Measurements from ENCODE around the gene TMEM244.
"Not testable (repeated sequence)": the region's sequence is repeated elsewhere in the genome, so short reads cannot be mapped to it uniquely, and the experiment has no call there.

The TMEM244 gene

GRCh38 chr6:129802920-129803319, 58.2 kb downstream of the TMEM244 start:
- not testable (repeated sequence) for DNase-seq

DNA sequence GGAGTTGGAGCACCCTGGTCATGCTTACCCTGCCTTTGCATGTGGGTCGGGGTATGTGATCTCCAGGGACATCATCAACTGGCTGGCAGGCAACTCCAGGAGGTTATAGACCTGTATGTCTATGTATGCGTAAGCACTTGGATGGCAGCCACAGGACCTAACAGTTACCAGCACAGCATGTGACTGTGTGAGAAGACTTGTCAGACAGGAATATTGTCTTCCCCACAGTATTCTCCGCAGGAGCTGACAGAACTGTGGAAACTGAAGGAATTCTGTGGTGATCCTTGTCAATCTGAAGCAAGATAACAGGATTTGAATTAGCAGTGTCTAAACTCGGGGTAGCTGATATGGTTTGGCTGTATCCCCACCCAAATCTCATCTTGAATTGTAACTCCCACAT, 59.2 kb downstream of the TMEM244 start:
- no peak for DNase-seq

DNA sequence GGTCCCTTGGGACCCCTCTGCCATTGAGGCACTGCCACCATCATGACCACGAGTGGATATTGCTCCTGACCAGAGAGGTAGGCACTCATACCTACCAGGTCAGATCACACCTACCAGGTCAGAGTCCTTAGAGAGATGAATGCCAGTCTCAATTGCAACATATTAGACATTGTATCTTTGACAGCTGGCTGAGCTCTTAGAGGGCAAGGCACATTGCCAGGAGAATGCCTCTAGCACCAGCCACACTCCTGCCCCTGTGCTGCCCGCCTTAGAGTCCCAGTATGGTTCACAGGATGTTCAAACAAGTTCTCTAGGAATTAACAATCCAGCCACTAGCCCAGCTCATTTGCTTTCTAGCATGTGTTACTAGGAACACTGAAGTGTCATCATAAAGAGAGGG, 65.9 kb downstream of the TMEM244 start:
- DNase-seq: no peak

- no peak for DNase-seq
These were observed 67.7 kb downstream of the TMEM244 start for GRCh38 chr6:129793447-129793846.

DNA sequence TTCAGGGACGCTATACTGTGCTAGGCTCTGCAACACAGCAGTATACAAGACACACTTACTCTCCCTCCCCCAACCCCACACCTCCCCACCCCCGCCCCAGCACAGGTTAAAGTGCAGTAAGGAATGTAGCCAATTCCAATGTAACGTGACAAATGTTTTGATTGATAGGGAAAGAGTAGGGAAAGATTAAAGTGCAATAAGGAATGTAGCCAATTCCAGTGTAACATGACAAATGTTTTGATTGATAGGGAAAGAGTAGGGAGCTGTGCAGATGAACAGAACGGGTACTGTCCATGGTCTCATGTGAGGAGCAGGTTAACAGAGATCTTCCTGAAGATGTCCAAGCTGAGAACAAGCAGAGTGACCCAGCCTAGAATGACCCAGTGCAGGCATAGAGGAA, 69.1 kb downstream of the TMEM244 start:
- no peak for DNase-seq

DNA sequence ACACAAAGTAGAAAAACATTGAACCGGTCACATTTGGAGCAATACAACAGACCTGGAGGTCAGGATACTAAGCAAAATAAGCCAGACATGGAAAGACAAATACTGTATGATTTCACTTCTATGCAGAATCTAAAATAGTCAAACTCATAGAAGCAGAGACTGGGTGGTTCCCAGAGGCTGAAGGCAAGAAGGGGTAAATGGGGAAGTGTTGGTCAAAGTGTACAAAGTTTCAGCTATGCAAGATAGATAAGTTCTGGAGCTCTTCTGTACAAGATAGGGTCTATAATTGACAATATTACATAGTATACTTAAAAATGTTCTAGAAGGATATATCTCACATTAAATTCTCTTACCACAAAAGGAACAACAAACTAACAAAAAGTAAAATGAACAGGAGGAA, 70.3 kb downstream of the TMEM244 start:
- DNase-seq: no peak

DNA sequence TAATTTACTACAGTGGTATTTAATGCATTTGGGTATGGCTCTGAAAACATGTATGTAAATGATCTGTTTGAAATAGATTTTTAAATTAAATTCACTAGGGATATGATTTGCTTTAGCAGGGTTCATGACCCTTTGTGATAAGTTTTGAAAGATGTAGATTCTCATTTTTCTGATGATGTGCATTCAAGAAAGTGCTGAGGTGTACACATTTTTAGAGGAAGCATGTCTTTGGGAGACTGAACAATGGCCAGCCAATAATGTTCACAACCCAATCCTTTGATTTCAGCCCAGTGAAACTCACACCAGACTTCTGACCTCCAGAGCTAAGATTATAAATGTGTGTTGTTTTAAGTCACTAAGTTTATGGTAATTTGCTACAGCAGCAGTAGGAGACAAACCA, 71.1 kb downstream of the TMEM244 start:
- DNase-seq: no peak

DNA sequence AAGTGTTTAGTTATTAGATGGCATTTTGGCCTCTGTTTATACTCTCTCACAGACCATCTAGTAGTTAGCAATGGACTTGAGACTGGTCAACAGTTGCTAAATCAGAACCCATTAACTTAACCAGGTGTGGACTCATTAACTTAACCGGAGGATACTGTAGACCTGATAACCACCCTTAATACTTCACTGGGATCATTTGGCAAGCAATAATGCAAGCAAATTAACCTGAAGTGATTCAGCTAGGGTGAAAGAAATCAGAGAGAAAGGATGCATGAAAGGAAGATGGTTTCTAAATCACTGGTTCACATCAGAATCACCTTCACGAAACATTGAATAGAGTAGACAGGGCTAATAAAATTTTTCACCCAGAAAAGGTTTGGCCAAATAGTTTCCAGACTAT, 73.3 kb downstream of the TMEM244 start:
- DNase-seq: no peak

GRCh38 chr6:129786548-129786947, 74.6 kb downstream of the TMEM244 start:
- DNase-seq: no peak

DNA sequence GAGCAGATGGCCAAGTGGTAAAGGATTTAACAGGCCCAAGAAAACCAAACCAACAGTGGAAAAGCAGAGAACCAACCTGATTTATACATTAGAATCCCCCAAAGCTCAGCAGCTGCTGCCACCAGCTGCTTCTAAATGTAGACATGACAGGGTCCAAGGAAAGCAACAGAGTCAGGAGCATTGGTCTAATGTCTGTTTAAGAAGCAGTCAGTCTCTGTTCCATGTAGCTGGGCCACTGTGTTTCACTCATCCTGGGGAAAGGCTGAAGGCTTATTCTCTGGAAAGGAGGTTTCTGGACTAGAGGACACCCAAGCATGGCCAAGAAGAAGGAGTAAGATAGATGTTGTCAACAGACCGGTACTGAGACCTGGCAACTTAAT, 75.4 kb downstream of the TMEM244 start:
- no peak for DNase-seq

- no peak for DNase-seq
These were observed 75.9 kb downstream of the TMEM244 start for GRCh38 chr6:129785047-129785755.
